Keratinocyte (primary cell): Measurements from ENCODE around the gene RASSF1. TPM values are rescaled to one million over a fixed set of nuclear protein-coding genes. Genes with fewer than 3 reads are reported as not detected.

ENCODE experiments used
- DNase-seq: peaks from one replicate; pipeline ENCODE4 v3.0.0-alpha.2; 2011; ENCODE audit warnings: low read depth, missing footprints, low spot score
- FAIRE-seq: peaks from 2 replicates; lab custom pipeline; 2011; peaks lifted over from hg19 to GRCh38; lab: Jason Lieb, UNC
- H2AFZ ChIP-seq: 2 replicates; pipeline ENCODE4 v1.6.0; 2012; ENCODE audit warnings: low read length, control low read depth, inconsistent platforms; ENCODE audit not compliant: control insufficient read depth
- H3K27ac ChIP-seq: 2 replicates; pipeline ENCODE4 v1.5.1; 2011; ENCODE audit warnings: low read length; ENCODE audit not compliant: control insufficient read depth, insufficient read depth
- H3K27me3 ChIP-seq: 3 replicates; pipeline ENCODE4 v1.6.0; 2011; ENCODE audit warnings: low read length; ENCODE audit not compliant: control insufficient read depth, insufficient read depth; ENCODE audit errors: extremely low read depth
- H3K36me3 ChIP-seq, 2 experiments: 2 replicates in 1 of 2; 3 replicates in 1 of 2; pipeline ENCODE4 v1.5.1; 2011; ENCODE audit warnings: low read length in 2 of 2, mild to moderate bottlenecking in 1 of 2; ENCODE audit not compliant: control insufficient read depth in 2 of 2, insufficient read depth in 2 of 2; ENCODE audit errors: extremely low read depth in 1 of 2
- H3K4me1 ChIP-seq: 3 replicates; pipeline ENCODE4 v1.5.1; 2011; ENCODE audit warnings: low read length; ENCODE audit not compliant: control insufficient read depth, insufficient read depth; ENCODE audit errors: extremely low read depth
- H3K4me2 ChIP-seq: 3 replicates; pipeline ENCODE4 v1.6.0; 2011; ENCODE audit warnings: low read depth, low read length; ENCODE audit not compliant: control insufficient read depth, insufficient read depth; ENCODE audit errors: extremely low read depth
- H3K4me3 ChIP-seq, 3 experiments: fragments of 200-600 bp in 1 of 3; sonication (generic) in 1 of 3; 2 replicates in 2 of 3; 3 replicates in 1 of 3; pipeline ENCODE4 v1.5.1; 2011 to 2016; ENCODE audit warnings: low read length in 3 of 3, mild to moderate bottlenecking in 3 of 3, control low read depth in 2 of 3, inconsistent platforms in 1 of 3, low read depth in 1 of 3, mixed read lengths in 1 of 3, mixed run types in 1 of 3, moderate library complexity in 1 of 3; ENCODE audit not compliant: control insufficient read depth in 2 of 3, insufficient read depth in 2 of 3; ENCODE audit errors: extremely low read depth in 1 of 3
- H3K79me2 ChIP-seq: 2 replicates; pipeline ENCODE4 v1.6.0; 2012; ENCODE audit warnings: low read length; ENCODE audit not compliant: control insufficient read depth, insufficient read depth
- H3K9ac ChIP-seq: 3 replicates; pipeline ENCODE4 v1.6.0; 2011; ENCODE audit warnings: low read length; ENCODE audit not compliant: control insufficient read depth, insufficient read depth; ENCODE audit errors: extremely low read depth
- H3K9me1 ChIP-seq: 3 replicates; pipeline ENCODE4 v1.6.0; 2011; ENCODE audit warnings: low read length; ENCODE audit not compliant: control insufficient read depth, insufficient read depth; ENCODE audit errors: extremely low read depth
- H3K9me3 ChIP-seq: 2 replicates; pipeline ENCODE4 v1.5.1; 2012; ENCODE audit warnings: low read depth, low read length; ENCODE audit not compliant: control insufficient read depth
- H4K20me1 ChIP-seq: 3 replicates; pipeline ENCODE4 v1.6.0; 2011; ENCODE audit warnings: low read length; ENCODE audit not compliant: control insufficient read depth, insufficient read depth; ENCODE audit errors: extremely low read depth
- CTCF ChIP-seq, 3 experiments: IDR thresholded peaks in 1 of 3; conservative IDR thresholded peaks in 1 of 3; optimal IDR thresholded peaks in 1 of 3; 2 replicates in 2 of 3; 3 replicates in 1 of 3; pipeline versions ENCODE3 to v1.5.1; 2011; ENCODE audit warnings: low read length in 3 of 3, mild to moderate bottlenecking in 3 of 3, moderate library complexity in 2 of 3, control low read depth in 1 of 3, inconsistent platforms in 1 of 3; ENCODE audit not compliant: insufficient read depth in 2 of 3; ENCODE audit errors: extremely low read depth in 1 of 3
- EZH2 ChIP-seq: IDR thresholded peaks from one replicate; pipeline ENCODE4 v1.6.1; 2012; ENCODE audit warnings: inconsistent platforms, mild to moderate bottlenecking, low read length, moderate library complexity
- dilution Hi-C: fragments of 300-500 bp; cut with MboI; formaldehyde crosslinking; loops from one replicate; pipeline ENCODE4 v1.7.0; 2020; ENCODE audit warnings: low sequenced_read_pairs; ENCODE audit not compliant: extremely low pct_ligation_motif_present
- polyA plus RNA-seq, 5 experiments: library from polyadenylated mRNA; depleted of rRNA in 3 of 5; stranded (reverse) in 3 of 5; stranded (forward) in 1 of 5; unstranded in 1 of 5; fragments of >200 nt; gene quantifications; 1 replicate in 1 of 5; 2 replicates in 3 of 5; 3 replicates in 1 of 5; pipeline versions ENCODE4 v1.2.1 to v1.2.3, GENCODE V29; 2011 to 2012; ENCODE audit warnings: missing spikeins in 2 of 5, low read depth in 1 of 5, low replicate concordance in 1 of 5

Gene RASSF1
- polyA plus RNA-seq, 1 donor (not counting 4 experiments of a cell fraction or from before 2014, with no cell fraction given) = 28.5 TPM

GRCh38 chr3:50318163-50318562 is 22.5 kb downstream of the RASSF1 start:
- Histone ChIP-seq H3K4me2 (no peak overlapping the region), H3K9ac (peak overlapping the region; percentile 71), H3K4me3 (no peak overlapping the region), H2AFZ (no peak overlapping the region), H3K9me1 (peaks cover 7% of the 10 kb centered on the region), H3K9me3 (no peaks in the 10 kb centered on the region), H4K20me1 (no peaks in the 10 kb centered on the region), H3K27me3 (no peaks in the 10 kb centered on the region), H3K4me1 (peaks cover 47% of the 10 kb centered on the region), H3K27ac (peak overlapping the region; percentile 40), H3K79me2 (peaks cover 35% of the 10 kb centered on the region), H3K36me3 (peaks cover 12 to 25% of the 10 kb centered on the region in 2 experiments)
- dilution Hi-C loops = no loop called here
- TF ChIP-seq CTCF (optimal IDR thresholded peaks at IDR 0.05 in 1 of 3, IDR thresholded peaks at IDR 0.05 in 1 of 3, conservative IDR thresholded peaks at IDR 0.05 in 1 of 3; ENCODE audit: extremely low read depth in 1 of 3, insufficient read depth in 2 of 3, low read length in 3 of 3) = no peak
- TF ChIP-seq EZH2 = no peak
- FAIRE-seq (no peak), DNase-seq (no peak)

- peak overlapping the region; percentile 95 for H3K4me2 ChIP-seq
- H3K4me3 ChIP-seq = peak overlapping the region in 2 of 3 experiments; percentile 50 to 54
- FAIRE-seq (peak; percentile 55), DNase-seq (no peak)
- peaks cover 7% of the 10 kb centered on the region for H3K9me1 ChIP-seq
- H3K36me3 ChIP-seq = peaks cover 12 to 25% of the 10 kb centered on the region in 2 experiments
- dilution Hi-C loops = no loop called here
- peaks cover 49% of the 10 kb centered on the region for H3K4me1 ChIP-seq
- H3K9ac ChIP-seq = peak overlapping the region; percentile 71
- H3K9me3 ChIP-seq = no peaks in the 10 kb centered on the region
- no peaks in the 10 kb centered on the region for H3K27me3 ChIP-seq
- H3K79me2 ChIP-seq = peaks cover 35% of the 10 kb centered on the region
- no peaks in the 10 kb centered on the region for H4K20me1 ChIP-seq
- peak overlapping the region; percentile 88 for H3K27ac ChIP-seq
- TF ChIP-seq CTCF (optimal IDR thresholded peaks at IDR 0.05 in 1 of 3, IDR thresholded peaks at IDR 0.05 in 1 of 3, conservative IDR thresholded peaks at IDR 0.05 in 1 of 3; ENCODE audit: extremely low read depth in 1 of 3, insufficient read depth in 2 of 3, low read length in 3 of 3) (no peak), EZH2 (no peak)
- H2AFZ ChIP-seq = no peak overlapping the region
Measured at GRCh38 chr3:50317300-50317699, 23.3 kb downstream of the RASSF1 start.
